GM21447 (cell line): ENCODE measurements around the gene CCDC50.
A peak's percentile ranks its signal among the peaks of the same experiment; 100 is the strongest.

ENCODE experiments used
- ATAC-seq: cut with Tn5 transposase; IDR thresholded peaks from one replicate; pipeline ENCODE4 v1.9.1; 2021; ENCODE audit not compliant: unreplicated experiment

The CCDC50 gene

DNA sequence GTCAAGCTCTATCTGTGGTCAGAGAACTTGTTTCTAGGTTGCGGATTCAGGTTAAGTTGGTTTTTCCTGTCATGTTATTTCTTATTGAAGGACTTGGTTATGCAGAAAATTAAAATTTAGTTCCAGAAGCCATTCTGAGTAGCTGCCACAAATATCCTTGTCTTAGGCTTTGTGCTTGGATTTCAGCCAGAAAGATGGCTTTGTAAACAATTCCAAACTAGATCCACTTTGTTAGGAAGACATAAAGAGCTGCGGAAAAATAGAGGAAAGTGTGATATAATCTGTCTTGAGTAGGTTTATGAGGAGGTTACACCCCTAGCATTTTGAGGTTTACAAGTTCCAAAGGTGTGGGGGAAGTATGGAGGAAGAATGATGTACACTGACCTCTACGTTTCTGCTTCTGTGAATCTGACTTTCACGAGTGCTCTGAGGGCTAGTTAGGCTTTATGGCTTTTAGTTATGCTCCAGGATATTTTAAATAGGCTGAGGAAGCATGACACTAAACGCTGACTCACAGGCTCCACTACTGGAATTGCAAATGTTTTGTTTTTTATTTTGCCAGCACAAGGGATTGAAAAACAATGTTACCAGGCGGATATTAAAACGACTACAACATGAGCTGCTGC, 47.4 kb downstream of the CCDC50 start:
- ATAC-seq, result no peak

DNA sequence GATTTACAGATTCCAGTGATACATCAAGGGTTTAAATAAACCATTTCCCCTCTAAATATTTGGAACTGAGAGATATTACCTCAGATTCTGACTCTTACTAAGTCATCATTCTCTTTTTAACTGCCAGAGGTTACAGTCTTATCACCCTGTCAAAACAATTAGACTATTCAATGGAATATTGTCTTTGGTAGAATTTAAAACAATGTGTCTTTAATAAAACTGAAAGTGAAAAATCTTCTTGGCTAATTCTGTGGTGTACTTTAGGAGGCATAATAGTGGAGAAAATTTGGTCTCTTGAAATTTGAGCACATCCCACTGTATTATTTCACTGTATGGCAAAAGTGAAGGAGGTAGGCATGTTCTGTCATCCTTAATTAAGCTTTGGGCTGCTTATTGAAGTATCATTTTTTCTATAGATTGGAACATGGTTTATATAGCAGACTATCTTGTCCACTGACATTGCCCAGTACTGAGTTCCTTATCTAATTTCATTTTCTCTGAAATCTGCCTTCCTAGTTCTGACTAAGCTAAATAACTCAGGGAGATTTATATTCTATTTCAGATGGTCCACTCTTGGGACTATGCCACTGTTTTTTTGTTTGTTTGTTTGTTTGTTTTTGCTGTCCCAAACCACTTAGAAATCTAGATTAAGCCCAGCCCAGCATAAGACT, 49.1 kb downstream of the CCDC50 start:
- ATAC-seq, result no peak

DNA sequence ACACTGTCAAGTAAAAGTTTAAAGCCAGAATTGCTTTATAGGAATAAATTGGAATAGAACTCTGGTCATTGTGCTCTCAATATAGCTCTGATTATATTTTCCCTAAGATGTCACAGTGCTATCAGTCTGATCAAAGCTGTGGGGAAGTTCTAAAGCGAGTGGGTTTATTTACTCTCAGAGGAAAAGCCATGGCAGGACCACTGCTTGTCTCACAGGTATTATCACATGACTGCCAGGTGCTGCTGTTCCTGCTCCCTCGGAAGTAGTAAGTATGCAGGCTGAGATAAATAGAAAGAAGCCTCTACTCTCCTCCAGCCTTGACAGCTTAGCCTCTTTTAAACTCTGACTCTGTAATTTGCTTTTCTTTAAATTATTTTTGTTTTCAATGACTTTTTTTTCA, 50.3 kb downstream of the CCDC50 start:
- no peak for ATAC-seq

DNA sequence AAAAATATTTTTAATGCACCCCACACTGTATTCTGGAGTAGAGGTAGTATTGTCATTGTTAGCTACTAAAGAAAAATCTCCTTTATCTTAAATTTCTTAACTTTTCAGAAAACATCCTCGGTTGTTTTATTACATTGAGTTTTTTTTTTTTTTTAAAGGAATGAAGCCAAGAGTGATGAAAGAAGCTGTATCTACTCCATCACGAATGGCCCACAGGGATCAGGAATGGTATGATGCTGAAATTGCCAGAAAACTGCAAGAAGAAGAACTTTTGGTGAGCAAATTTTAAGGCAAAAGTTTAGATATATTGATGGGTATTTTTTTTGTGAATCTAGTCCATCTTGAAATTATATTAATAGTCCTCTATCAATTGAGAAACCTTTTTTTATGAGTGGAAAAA, 50.8 kb downstream of the CCDC50 start:
- no peak for ATAC-seq

DNA sequence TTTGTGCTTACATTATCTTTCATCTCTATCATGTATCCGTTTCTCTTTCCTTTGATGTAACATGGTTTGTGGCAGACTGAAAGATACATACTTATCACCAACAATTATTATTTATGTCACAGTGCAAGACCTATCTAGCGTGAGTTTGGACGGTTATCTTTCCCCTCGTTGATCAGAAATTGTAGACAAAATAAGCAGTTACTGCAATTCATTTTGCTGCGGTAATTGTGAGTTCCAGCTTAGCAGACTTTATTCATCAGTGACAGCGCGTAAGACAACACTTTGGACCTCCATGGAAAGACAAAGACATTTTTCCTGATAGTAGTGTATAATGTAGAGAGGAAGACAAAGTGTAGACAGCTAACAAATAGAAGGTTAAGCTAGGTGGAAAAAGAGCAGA, 52.1 kb downstream of the CCDC50 start:
- ATAC-seq, result no peak

DNA sequence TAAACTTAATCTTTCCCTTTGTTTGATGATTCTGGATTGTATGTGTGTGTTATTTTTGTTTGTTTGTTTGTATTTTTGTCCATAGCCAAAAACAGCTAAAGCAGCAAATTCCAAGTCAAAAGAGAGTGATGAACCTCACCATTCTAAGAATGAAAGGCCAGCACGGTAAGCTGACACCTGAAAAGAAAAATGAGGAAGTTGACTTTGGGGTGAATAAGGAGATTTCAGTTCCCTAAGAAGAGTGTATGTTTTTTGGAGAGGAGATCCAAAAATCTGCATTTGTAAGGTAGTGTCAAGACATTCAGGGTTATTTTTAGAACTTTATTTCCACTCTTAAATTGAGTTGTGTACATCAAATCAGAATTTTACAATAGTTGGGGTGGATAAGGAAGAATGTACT, 53.5 kb downstream of the CCDC50 start:
- peak; percentile 68 for ATAC-seq

DNA sequence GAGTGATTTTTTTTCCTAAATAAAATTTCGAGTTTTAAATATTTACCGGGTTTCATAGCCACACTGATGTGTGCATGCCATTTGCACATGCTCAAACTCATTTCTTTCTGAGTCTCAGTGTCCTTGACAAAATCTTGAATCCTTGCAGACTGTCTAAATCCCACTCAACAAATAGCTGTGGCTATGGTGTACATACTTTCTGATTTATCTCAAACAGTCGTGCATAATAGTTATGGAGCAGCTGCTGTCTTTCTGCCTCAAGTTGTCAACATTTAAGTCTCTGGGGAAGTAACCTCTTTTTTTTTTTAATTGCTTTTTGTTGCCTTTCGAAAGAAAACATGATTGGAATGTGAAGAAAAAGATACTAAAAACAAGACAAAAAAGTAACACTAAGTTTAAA, 53.9 kb downstream of the CCDC50 start:
- ATAC-seq, result no peak

DNA sequence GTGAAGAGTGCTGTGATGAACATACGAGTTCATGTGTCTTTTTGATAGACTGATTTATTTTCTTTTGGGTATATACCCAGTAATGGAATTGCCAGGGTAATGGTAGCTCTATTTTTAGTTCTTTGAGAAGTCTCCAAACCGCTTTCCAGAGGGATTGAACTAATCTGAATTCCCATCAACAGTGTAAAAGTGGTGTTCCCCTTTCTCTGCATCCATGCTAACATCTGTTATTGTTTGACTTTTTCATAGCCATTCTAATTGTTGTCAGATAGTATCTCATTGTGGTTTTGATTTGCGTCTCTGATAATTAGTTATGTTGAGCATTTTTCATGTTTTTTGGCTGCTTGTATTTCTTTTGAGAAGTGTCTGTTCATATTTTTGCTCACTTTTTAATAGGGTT, 55.9 kb downstream of the CCDC50 start:
- no peak for ATAC-seq

DNA sequence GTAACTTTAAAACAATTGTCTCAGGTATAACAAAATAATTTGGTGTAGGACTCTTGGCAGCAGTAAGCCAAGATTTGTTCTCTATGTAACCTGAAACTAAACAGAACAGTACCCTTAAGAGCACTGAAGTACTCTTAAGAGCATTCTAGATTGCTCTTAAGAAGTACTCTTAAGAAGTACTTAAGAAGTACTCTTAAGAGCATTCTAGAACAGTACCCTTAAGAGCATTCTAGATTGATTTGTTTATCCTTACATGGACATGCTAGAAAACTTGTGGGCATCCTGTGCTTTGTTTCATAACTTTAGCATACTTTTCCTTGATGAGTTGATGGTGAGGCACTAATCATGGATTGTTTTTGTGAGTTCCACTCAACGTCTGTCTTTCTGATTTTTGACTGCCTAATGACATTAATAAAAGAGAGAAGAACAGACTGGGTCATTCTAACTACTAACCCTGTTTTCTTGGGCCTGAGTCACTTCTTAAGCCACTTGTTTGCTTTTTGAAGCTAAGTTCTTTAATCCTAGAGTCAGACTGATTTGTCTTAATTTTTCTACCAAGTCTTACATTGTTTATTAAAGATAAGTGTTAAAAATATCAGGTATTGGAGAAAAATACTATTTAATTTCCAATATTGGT, 58.4 kb downstream of the CCDC50 start:
- no peak for ATAC-seq

DNA sequence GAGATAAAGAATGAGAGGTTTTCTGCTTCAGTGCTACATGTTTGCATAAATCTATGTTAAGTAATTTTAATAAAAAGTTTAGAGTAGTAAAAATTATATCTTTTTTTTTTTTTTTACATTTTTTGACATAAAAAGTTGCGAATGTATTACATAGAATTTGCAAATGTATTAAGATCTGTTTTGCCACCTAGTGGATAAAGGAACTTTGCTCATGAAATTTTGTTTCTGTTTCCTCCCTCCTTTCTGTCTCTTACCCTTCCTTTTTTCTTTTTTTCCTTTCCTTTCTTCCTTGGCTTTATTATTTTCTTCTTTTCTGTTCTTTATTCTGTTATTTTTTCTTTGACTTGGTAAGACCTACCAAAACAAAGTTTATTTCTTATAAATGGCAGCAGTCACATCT, 59.6 kb downstream of the CCDC50 start:
- no peak for ATAC-seq

DNA sequence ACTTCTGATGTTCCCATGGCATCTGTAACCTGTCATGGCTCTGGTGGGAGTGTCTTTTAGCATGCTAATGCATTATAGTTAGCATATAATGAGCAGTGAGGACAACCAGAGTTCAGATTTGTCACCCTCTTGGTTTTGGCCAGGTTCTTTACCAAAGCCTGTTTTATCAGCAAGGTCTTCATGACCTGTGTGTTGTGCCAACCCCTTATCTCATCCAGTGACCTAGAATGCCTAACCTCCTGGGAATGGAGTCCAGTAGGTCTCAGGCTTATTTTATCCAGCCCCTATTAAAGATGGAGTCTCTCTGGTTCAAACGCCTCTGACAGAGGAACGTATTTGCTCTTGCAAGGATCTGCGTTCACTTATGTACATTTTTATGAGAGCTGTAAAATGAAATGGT, 61.4 kb downstream of the CCDC50 start:
- ATAC-seq, result no peak

DNA sequence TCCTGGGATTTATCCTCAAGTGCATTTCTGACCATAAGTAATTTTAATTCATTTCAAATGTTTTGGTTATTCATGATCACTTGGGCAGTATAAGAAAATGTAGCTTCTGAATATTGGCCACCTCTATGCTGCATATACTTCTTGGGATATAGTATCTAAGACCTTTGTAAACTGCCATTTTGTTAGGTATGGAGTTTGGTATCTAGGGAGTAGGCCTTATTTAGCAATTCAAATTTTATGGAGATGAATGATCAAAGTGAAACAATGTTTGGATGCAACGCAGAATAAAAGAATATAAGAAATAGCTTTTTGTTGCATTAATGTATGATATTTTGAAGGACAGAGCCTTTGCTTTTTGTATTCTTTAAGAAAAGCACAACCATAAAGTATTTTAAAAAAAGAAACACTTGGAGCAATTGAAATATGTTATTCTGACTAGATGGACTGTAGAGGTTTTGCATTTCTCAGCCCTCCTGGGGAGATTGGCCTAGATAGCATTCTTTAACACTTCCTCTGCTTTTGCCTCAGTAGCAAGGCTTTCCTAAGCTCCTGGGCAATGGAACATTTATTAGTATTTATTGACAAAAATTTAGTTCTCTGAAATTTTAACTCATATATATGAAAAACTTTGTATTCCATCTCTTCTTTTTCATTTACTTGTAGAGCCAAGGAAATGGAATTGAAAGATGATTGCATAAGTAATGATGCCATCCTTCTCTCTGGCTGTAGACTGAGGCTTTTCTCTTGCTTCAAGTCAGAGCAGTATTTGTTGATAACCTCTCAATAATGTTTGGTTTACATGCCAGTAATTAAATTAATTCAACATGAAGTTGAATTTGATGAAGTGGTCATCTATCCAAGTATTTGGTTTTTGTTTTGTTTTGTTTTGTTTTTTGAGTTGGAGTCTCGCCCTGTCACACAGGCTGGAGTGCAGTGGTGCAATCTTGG, 62.9 kb downstream of the CCDC50 start:
- ATAC-seq, result no peak

DNA sequence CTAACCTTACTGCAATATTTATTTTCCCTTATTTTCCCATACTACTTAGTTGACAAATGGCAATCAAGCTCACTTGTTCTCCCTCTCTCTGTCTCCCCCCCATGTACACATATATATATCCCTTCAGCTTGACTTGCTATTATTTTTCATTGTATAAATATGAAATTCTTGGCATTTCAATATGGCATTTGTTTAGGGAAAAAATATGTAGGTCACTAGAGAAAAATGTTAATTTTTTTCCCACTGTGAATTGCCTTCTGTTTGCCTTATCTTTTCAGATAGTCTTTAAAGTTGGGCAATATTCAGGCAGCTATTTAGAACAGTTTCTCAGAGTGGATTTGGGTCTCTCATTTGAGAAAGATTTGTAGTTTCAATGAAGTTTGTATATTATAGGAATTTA, 64.0 kb downstream of the CCDC50 start:
- ATAC-seq, result no peak

DNA sequence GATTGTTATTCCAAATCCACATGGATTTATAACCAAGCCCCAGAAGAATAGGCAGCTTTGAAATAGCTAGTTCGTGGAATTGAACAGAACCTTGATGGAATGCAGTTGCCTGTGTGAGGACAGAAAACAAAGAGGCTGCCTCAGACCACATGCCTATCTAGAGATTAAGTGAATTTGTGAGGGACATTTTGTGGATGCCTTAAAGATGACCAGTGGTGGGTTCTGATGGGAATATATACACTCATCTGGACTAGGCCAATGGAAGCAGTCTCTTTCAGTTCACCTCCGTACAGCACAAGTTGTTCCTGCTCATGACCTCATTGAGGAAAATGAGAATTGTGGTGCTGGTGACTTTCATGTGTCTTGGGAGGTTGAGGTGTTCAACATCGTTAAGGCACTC, 68.6 kb downstream of the CCDC50 start:
- ATAC-seq, result no peak

DNA sequence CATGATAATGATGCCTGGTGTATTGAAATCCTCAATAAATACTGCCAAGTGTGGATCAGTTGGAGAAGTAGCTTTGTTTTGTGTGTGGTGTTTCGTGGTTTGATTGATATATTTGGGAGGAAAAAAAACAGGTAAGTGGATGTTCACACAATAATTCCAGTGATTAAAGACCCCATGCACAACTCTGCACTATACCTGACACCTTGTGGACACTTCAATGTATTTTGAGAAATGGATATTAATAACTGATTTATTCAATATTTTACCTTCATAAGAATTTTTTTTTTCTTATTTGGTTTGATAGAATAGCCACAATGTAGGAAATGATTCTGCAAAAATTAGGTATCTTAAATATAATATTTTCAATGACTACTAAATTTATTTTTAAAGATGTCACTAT, 69.4 kb downstream of the CCDC50 start:
- no peak for ATAC-seq

DNA sequence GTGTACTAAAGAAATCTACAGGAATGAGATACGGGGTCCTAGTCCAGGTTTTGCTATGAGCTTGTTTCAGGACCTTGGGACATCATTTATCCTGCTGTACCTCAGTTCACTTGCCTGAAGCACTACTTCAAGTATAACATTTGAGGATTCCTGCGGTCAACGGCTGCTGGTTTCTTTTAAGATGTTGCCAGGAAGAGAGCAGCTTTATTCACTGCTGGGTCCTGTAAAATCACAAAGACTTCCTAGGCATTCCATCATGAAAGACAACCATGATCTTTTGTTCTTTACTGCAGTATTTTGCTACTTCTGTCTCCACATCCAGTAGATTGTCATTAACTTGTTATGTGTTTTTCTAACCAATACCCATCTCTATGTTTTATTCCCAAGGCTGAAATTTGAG, 70.7 kb downstream of the CCDC50 start:
- no peak for ATAC-seq

DNA sequence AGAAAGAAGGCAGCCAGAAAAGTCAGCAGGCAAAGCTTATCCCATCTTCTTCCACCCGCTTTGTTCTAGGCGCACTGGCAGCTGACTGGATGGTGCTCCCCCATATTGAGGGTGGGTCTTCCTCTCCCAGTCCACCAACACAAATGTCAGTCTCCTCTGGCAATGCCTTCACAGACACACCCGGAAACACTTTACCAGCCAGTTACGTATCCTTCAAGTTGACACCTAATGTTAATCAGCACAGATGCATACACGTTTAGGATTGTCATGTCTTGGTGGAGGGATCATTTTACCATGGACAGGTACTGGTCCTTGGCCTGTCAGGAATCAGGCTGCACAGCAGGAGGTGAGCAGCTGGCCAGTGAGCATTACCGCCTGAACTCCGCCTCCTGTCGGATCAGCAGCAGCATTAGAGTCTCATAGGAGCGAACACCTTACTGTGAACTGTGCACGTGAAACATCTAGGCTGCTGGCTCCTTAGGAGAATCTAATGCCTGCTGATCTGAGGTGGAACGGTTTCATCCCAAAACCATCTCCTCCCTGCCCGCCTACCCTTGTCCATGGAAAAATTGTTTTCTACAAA, 72.7 kb downstream of the CCDC50 start:
- ATAC-seq, result no peak

DNA sequence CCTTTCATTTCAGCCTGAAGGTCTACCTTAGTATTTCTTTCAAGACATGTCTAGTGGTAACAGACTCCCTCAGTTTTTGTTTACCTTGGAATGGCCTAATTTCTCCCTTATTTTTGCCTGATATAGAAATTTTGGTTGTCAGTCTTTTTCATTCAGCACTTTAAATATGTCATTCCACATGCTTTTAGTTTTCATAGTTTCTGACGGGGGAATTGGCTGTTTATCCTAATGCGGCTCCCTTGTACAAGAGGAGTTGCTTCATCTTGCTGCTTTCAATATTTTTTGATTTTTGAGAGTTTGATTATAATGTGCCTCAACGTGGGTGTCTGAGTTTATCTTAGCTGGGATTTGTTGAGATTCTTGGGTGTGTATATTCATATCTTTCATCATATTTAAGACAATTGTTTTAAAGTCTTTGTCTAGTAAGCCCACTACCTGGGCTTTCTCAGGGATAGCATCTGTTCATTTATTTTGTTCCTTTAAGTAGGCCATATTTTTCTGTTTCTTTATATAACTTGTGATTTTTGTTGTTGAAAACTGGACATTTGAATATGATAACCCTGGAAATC, 80.7 kb downstream of the CCDC50 start:
- no peak for ATAC-seq

DNA sequence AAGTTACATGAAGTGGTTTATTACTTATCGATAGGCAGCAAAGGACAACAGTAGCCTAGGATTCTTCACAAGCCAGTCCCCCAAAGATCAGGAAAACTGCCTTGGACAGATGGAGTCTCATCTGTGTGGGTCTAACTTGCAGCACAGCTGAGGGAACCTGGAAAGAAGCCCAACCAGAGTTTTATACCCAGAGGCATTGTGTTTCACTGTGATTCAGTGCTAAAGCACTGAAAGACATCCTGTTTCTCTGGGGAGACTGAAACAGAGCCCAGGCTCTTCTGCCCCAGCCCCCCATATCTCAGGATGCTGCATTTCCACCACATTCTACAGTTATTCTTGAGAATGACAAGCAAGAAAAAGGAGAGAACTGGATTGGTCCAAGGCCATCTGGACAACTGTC, 83.6 kb downstream of the CCDC50 start:
- no peak for ATAC-seq

DNA sequence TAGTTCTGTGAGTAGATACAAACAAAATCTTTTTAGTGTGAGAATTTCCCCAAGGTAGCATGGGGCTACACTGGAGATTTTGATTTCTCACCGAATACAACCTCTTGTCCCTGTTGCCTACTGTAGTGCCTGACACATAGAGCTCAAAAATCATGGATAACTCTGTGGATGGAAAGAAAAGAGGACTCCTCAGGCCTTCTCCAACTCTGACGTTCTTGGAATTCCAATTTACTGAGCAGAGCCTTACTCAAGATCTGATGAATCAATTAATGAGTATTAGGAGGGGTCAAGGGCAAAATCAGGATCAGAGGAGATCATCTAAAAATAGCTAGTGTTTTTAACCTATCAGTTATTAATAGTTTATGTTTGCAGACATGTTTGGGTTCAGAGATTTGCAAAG, 85.1 kb downstream of the CCDC50 start:
- ATAC-seq, result no peak

DNA sequence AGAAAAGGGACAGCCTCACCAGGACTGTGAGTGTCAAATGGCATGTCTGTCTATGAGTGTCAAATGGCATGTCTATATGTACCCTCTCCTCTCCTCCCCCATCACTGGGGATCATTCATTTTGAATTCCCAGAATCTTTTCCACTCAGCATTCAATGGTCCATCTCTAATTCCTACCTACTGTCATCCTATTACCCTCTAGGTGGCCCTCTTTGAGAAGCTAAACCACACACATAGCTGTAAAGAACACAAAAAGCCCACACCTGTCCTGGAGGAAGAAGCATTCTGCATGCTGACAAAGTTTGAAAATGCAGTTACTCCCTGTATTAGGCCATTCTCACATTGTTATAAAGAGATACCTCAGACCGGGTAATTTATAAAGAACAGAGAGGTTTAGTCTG, 85.5 kb downstream of the CCDC50 start:
- ATAC-seq, result no peak
